GM19043 (cell line): ENCODE results near the gene HSD17B8.
"Not testable (repeated sequence)": the region's sequence is repeated elsewhere in the genome, so short reads cannot be mapped to it uniquely, and the experiment has no call there.

Experiments used
- ATAC-seq: cut with Tn5 transposase; IDR thresholded peaks from one replicate; pipeline ENCODE4 v1.9.1; 2021; ENCODE audit warnings: low read depth; ENCODE audit not compliant: unreplicated experiment

HSD17B8 gene

GRCh38 chr6:33204165-33204414, 365 bp upstream of the HSD17B8 start:
- ATAC-seq = no peak

GRCh38 chr6:33205191-33206026, 954 bp downstream of the HSD17B8 start:
- ATAC-seq = no peak

GRCh38 chr6:33206027-33206863, 1.8 kb downstream of the HSD17B8 start:
- no peak for ATAC-seq

- ATAC-seq = no peak
These were observed 2.6 kb downstream of the HSD17B8 start for GRCh38 chr6:33206864-33207551.

- no peak for ATAC-seq
These were observed 3.2 kb downstream of the HSD17B8 start for GRCh38 chr6:33207552-33208090.

DNA sequence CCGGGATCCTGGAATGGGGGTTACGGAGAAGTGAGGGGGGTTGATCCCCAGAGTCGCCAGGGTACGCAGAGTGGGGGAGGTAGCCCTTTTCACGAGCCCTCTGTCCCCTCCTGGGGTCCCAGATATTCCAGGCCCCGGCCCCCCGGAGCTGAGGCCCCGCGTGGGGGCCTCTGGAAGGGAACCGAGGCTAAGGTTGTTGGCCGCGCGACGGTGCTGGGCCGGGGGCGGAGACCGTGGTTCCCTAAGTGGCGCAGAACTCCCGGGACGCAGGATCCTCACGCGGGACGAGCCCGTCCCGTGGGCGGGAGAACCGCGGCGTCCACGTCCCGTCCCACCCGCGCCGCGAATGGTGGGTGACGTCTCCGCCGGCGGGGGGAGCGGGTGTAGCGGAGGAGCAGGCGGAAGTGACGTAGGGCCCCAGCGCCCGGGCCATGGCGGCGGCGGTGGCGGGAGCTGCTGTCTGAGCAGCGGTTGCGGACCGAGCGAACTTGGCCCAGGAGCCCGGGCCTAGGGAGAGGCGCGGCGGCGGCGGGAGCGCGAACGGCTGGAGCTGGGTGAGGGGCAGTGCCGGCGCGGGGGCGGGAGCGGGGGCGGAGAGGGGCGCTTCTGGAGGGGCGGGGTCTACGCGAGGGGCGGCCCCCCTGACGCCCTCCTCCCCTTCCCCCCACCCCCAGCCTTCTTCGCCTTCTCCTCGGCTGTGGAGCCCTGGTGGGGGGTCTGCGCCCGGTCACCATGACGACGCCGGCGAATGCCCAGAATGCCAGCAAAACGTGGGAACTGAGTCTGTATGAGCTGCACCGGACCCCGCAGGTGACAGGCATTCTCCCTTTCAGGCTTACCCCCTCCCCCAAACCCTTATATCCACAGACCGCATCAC, 3.9 kb downstream of the HSD17B8 start, which contains the start of gene RING1:
Gene RING1, plus strand, starts transcription at position 410 of the 877 bp plus-strand sequence. Its CDS starts 323 bp downstream, at position 733.
- ATAC-seq = no peak

DNA sequence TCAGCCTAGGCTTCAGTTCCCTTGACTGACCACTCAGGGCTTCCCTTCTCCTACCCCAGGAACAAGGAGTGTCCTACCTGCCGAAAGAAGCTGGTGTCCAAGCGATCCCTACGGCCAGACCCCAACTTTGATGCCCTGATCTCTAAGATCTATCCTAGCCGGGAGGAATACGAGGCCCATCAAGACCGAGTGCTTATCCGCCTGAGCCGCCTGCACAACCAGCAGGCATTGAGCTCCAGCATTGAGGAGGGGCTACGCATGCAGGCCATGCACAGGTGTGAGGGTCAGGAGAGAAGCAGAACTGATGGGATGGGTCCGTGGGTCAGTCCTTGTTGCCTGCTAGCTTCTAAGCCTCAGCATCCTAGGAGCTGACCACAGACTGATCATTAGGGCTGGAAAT, 5.4 kb downstream of the HSD17B8 start:
- ATAC-seq = no peak

- no peak for ATAC-seq
These were observed 6.7 kb downstream of the HSD17B8 start for GRCh38 chr6:33211136-33211535.

DNA sequence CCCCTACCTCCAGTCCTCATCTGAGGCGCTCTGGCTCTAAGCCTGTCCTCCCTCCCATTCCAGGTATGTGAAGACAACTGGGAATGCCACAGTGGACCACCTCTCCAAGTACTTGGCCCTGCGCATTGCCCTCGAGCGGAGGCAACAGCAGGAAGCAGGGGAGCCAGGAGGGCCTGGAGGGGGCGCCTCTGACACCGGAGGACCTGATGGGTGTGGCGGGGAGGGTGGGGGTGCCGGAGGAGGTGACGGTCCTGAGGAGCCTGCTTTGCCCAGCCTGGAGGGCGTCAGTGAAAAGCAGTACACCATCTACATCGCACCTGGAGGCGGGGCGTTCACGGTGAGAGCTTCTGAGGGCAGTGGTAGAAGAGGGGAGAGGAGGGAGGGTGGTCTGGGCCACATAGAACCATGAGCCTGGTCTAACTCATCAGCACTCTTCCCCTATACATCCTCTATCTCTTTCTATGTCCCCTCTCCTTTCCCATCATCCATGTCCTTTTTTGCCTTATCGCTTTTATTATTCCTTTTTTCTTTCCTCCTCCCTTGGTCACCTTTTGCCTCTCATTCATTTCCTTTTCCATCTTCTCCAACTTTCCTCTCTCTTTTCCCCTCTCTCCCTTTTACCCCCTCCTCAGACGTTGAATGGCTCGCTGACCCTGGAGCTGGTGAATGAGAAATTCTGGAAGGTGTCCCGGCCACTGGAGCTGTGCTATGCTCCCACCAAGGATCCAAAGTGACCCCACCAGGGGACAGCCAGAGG, 7.4 kb downstream of the HSD17B8 start:
- no peak for ATAC-seq

GRCh38 chr6:33212857-33213165, 8.4 kb downstream of the HSD17B8 start:
- no peak for ATAC-seq

GRCh38 chr6:33213166-33213988, 8.9 kb downstream of the HSD17B8 start:
- no peak for ATAC-seq

DNA sequence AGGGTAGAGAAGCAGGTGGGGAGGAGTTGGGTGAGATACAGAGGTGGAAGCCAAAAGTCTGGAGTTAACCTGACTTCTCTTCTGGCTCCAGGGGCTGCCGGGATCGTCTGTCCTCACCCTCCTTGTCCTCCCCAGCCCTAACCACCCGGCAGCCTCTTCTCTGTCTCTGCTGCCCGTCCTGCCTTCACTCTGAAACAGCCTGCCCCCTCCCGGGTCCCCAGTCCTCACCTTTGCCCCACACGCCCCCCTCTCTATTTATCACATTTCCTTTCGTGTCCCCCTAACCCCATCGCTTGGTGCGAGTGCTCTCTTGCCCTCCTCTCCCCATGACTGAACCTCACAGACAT, 9.5 kb downstream of the HSD17B8 start:
- ATAC-seq = no peak

- ATAC-seq = no peak
These were observed 11.0 kb downstream of the HSD17B8 start for GRCh38 chr6:33215271-33216116.

DNA sequence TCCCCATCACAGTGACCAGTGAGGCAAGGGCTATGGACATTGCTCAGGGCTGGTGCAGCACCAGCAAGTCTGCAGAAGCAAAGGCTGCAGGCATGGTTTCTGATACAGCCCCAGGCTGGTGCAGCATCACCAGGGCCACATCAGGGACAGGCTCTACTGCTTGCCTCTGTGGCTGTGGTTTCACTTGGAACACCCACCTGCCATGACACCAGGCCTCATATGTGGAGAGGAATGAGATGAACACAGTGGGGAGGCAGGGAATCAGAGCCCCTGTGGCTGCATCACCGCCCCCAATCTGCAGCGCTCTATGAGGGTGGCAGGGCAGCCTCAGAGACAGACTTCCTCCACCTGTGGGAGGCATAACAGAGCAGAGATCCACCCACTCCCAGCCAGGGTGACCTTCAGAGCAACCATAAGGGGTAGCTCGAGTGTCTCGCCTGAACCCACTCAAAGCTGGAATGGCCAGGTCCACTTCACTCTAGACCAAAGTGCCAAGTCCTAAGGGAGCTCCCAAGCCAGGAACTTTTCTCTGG, 11.7 kb downstream of the HSD17B8 start:
- no peak for ATAC-seq

DNA sequence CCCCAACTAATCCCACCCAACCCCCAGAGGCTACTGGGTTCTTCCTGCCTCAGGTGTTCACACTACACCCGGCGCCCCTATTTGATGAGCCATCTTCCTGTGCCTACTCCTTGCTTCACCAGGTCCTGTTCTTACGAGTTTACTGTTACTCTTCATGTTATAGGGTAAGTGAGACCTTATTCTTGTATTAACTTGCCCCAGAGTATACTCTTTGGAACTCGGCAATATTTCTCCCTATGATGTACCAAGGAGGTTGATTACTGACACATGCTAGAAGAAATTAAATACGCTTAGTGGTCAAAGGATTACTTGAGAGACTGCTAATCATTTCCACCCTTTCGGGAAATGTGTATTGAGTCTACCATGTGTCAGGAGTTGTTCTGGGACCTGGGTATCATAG, 12.8 kb downstream of the HSD17B8 start:
- no peak for ATAC-seq

DNA sequence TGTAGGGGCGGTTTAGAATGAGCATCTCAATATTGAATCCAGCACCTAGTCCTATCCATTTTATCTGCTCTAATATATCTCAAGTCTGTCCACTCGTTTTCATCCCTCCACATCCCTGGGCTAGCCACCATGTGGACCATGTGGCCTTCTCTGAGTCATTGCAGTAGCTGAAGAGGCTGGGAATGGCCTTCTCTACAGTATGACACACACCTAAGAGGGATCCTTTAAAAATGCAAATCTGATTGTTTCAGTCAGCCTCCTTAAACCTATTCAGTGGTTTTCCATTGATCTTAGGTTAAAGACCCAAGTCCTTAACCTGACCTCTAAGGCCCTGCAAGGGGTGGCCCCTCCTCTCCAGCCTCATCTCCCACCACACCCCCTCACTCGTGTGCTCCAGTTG, 13.2 kb downstream of the HSD17B8 start:
- no peak for ATAC-seq

- not testable (repeated sequence) for ATAC-seq
These were observed 22.2 kb downstream of the HSD17B8 start for GRCh38 chr6:33226503-33227120.
